H1 (cell line): ENCODE results near the gene UBALD1. TPM values are rescaled to one million over a fixed set of nuclear protein-coding genes. Genes with fewer than 3 reads are reported as not detected.
A peak's percentile ranks its signal among the peaks of the same experiment; 100 is the strongest.
"Not testable (repeated sequence)": the region's sequence is repeated elsewhere in the genome, so short reads cannot be mapped to it uniquely, and the experiment has no call there.

Experiments
- CTCF ChIA-PET: fragments of 300-600 bp; sonication (Branson Sonifier 250); formaldehyde crosslinking; loops from one replicate; lab custom pipeline; 2021; ENCODE audit not compliant: partially characterized antibody; lab: Charles Lee
- POLR2A ChIA-PET: fragments of 300-600 bp; sonication (Branson Sonifier 250); formaldehyde crosslinking; loops from one replicate; lab custom pipeline; 2021; ENCODE audit warnings: inconsistent platforms; ENCODE audit not compliant: partially characterized antibody; lab: Charles Lee
- DNase-seq, 2 experiments: peaks; one replicate each; pipeline versions ENCODE4 v3.0.0 to v3.0.0-alpha.2; 2010 to 2022; ENCODE audit warnings: low spot score in 2 of 2, low read depth in 1 of 2, mixed read lengths in 1 of 2
- FAIRE-seq: peaks from 2 replicates; lab custom pipeline; 2011; peaks lifted over from hg19 to GRCh38; lab: Jason Lieb, UNC
- H2AFZ ChIP-seq: 2 replicates; pipeline ENCODE4 v1.8.1; 2012; ENCODE audit warnings: low read length, inconsistent platforms
- H2AK5ac ChIP-seq: 2 replicates; pipeline ENCODE4 v1.6.1; 2013; ENCODE audit warnings: low read depth, low read length
- H2BK120ac ChIP-seq: replicated peaks from 2 replicates; pipeline ENCODE3; 2013; ENCODE audit warnings: low read depth, low read length, inconsistent platforms
- H2BK12ac ChIP-seq: 2 replicates; pipeline ENCODE4 v1.6.1; 2013; ENCODE audit warnings: low read depth, low read length
- H2BK15ac ChIP-seq: 2 replicates; pipeline ENCODE4 v1.6.1; 2013; ENCODE audit warnings: low read length
- H2BK20ac ChIP-seq: 2 replicates; pipeline ENCODE4 v1.6.1; 2013; ENCODE audit warnings: low read length
- H2BK5ac ChIP-seq: 2 replicates; pipeline ENCODE4 v1.6.1; 2013; ENCODE audit warnings: low read depth, low read length
- H3K14ac ChIP-seq: 2 replicates; pipeline ENCODE4 v1.6.1; 2013; ENCODE audit warnings: inconsistent platforms; ENCODE audit not compliant: insufficient read length
- H3K18ac ChIP-seq: 2 replicates; pipeline ENCODE4 v1.6.1; 2013; ENCODE audit warnings: low read length; ENCODE audit errors: extremely low read depth
- H3K23ac ChIP-seq: 2 replicates; pipeline ENCODE4 v1.6.1; 2013; ENCODE audit warnings: inconsistent platforms; ENCODE audit not compliant: insufficient read length
- H3K23me2 ChIP-seq: 2 replicates; pipeline ENCODE4 v1.6.1; 2013; ENCODE audit warnings: low read depth, low read length
- H3K27ac ChIP-seq: 2 replicates; pipeline ENCODE4 v1.6.1; 2011; ENCODE audit warnings: low read depth, low read length, inconsistent platforms
- H3K27me3 ChIP-seq, 4 experiments: replicated peaks in 1 of 4; 1 replicate in 1 of 4; 2 replicates in 3 of 4; pipeline versions ENCODE4 v1.6.1 to v1.8.1; 2011 to 2013; ENCODE audit warnings: low read length in 3 of 4, mild to moderate bottlenecking in 3 of 4, inconsistent platforms in 2 of 4, mixed read lengths in 2 of 4, moderate library complexity in 1 of 4; ENCODE audit not compliant: control insufficient read depth in 3 of 4, insufficient read depth in 3 of 4; ENCODE audit errors: extremely low read depth in 1 of 4
- H3K36me3 ChIP-seq, 4 experiments: 2 replicates each; pipeline versions ENCODE4 v1.6.1 to v1.8.1; 2011 to 2013; ENCODE audit warnings: mild to moderate bottlenecking in 4 of 4, low read length in 3 of 4, moderate library complexity in 2 of 4, control low read depth in 1 of 4, inconsistent platforms in 1 of 4; ENCODE audit not compliant: insufficient read depth in 4 of 4, control insufficient read depth in 2 of 4
- H3K4ac ChIP-seq: replicated peaks from 2 replicates; pipeline ENCODE3; 2013; ENCODE audit warnings: low read length, low read depth, mixed read lengths, inconsistent platforms; ENCODE audit not compliant: insufficient read length
- H3K4me1 ChIP-seq, 4 experiments: replicated peaks in 1 of 4; 1 replicate in 1 of 4; 2 replicates in 3 of 4; pipeline versions ENCODE4 v1.6.1 to v1.8.1; 2011 to 2013; ENCODE audit warnings: low read length in 3 of 4, inconsistent platforms in 2 of 4, mixed read lengths in 1 of 4; ENCODE audit not compliant: insufficient read depth in 4 of 4, control insufficient read depth in 3 of 4
- H3K4me2 ChIP-seq, 2 experiments: 2 replicates each; pipeline versions ENCODE4 v1.6.1 to v1.8.1; 2011 to 2013; ENCODE audit warnings: low read depth in 2 of 2, low read length in 2 of 2, control low read depth in 1 of 2, inconsistent platforms in 1 of 2, mild to moderate bottlenecking in 1 of 2; ENCODE audit not compliant: insufficient read depth in 1 of 2
- H3K4me3 ChIP-seq, 4 experiments: fragments of 200-600, 300-600 bp in 1 of 4; sonication (generic), shearing (Covaris generic), sonication (Bioruptor Twin) in 1 of 4; 2 replicates each; pipeline versions ENCODE4 v1.5.1 to v1.8.1; 2011 to 2016; ENCODE audit warnings: low read length in 4 of 4, low read depth in 3 of 4, control low read depth in 2 of 4, inconsistent platforms in 2 of 4, mild to moderate bottlenecking in 2 of 4, mixed read lengths in 1 of 4, moderate library complexity in 1 of 4; ENCODE audit not compliant: insufficient read depth in 2 of 4; ENCODE audit errors: extremely low read depth in 1 of 4
- H3K56ac ChIP-seq: replicated peaks from 2 replicates; pipeline ENCODE3; 2013; ENCODE audit warnings: low read depth, mild to moderate bottlenecking, mixed read lengths, low read length, inconsistent platforms; ENCODE audit not compliant: insufficient read length
- H3K79me1 ChIP-seq: 2 replicates; pipeline ENCODE4 v1.6.1; 2013; ENCODE audit warnings: low read depth, low read length, control low read depth
- H3K79me2 ChIP-seq, 2 experiments: 2 replicates each; pipeline versions ENCODE4 v1.6.1 to v1.8.1; 2012 to 2013; ENCODE audit warnings: low read length in 2 of 2, mild to moderate bottlenecking in 2 of 2, inconsistent platforms in 1 of 2; ENCODE audit not compliant: insufficient read depth in 2 of 2, control insufficient read depth in 1 of 2
- H3K9ac ChIP-seq, 4 experiments: replicated peaks in 1 of 4; 1 replicate in 1 of 4; 2 replicates in 3 of 4; pipeline versions ENCODE4 v1.6.1 to v1.8.1; 2011 to 2013; ENCODE audit warnings: low read depth in 3 of 4, low read length in 3 of 4, control low read depth in 2 of 4, mild to moderate bottlenecking in 2 of 4, moderate library complexity in 2 of 4, inconsistent platforms in 1 of 4; ENCODE audit errors: extremely low read depth in 1 of 4
- H3K9me3 ChIP-seq, 2 experiments: 2 replicates each; pipeline versions ENCODE4 v1.6.1 to v1.8.1; 2012 to 2013; ENCODE audit warnings: mild to moderate bottlenecking in 2 of 2, moderate library complexity in 2 of 2, control low read depth in 1 of 2, inconsistent platforms in 1 of 2, low read depth in 1 of 2, low read length in 1 of 2, mixed read lengths in 1 of 2; ENCODE audit not compliant: insufficient read depth in 2 of 2
- H4K20me1 ChIP-seq, 2 experiments: replicated peaks in 1 of 2; 2 replicates each; pipeline versions ENCODE3 to v1.8.1; 2011 to 2013; ENCODE audit warnings: inconsistent platforms in 2 of 2, low read length in 2 of 2, mild to moderate bottlenecking in 1 of 2; ENCODE audit not compliant: insufficient read depth in 2 of 2, control insufficient read depth in 1 of 2
- H4K5ac ChIP-seq: 2 replicates; pipeline ENCODE4 v1.6.1; 2013; ENCODE audit warnings: low read length, low read depth, mixed read lengths, inconsistent platforms; ENCODE audit not compliant: insufficient read length
- H4K8ac ChIP-seq: 2 replicates; pipeline ENCODE4 v1.8.0; 2013; ENCODE audit warnings: mild to moderate bottlenecking, moderate library complexity, low read length, inconsistent platforms; ENCODE audit not compliant: insufficient read depth; ENCODE audit errors: extremely low read depth
- H4K91ac ChIP-seq: replicated peaks from 2 replicates; pipeline ENCODE3; 2013; ENCODE audit warnings: low read length, mixed read lengths, inconsistent platforms; ENCODE audit not compliant: insufficient read length
- CHD2 ChIP-seq: IDR thresholded peaks from 2 replicates; pipeline ENCODE4 v1.6.1; 2012; ENCODE audit warnings: low read length, improper control_type of control experiment
- JUND ChIP-seq: IDR thresholded peaks from 2 replicates; pipeline ENCODE4 v1.6.1; 2011; ENCODE audit warnings: mild to moderate bottlenecking, improper control_type of control experiment, low read length
- NANOG ChIP-seq: IDR thresholded peaks from 2 replicates; pipeline ENCODE4 v1.6.1; 2011; ENCODE audit warnings: low read length, low read depth, mild to moderate bottlenecking, inconsistent platforms; ENCODE audit not compliant: insufficient read depth, poor library complexity, severe bottlenecking
- RAD21 ChIP-seq, 2 experiments: IDR thresholded peaks in 1 of 2; conservative IDR thresholded peaks in 1 of 2; 2 replicates each; pipeline ENCODE4 v1.6.1; 2011; ENCODE audit warnings: low read depth in 2 of 2, low read length in 2 of 2, improper control_type of control experiment in 1 of 2, inconsistent platforms in 1 of 2, mild to moderate bottlenecking in 1 of 2, moderate library complexity in 1 of 2
- SIN3A ChIP-seq, 2 experiments: IDR thresholded peaks in 1 of 2; conservative IDR thresholded peaks in 1 of 2; 2 replicates each; pipeline ENCODE4 v1.6.1; 2011 to 2012; ENCODE audit warnings: low read length in 2 of 2, improper control_type of control experiment in 1 of 2, low read depth in 1 of 2, mild to moderate bottlenecking in 1 of 2
- TEAD4 ChIP-seq: IDR thresholded peaks from 2 replicates; pipeline ENCODE4 v1.6.1; 2012; ENCODE audit warnings: low read depth, low read length, inconsistent platforms, mixed read lengths
- WGBS, 2 experiments: shearing (Covaris generic) in 1 of 2; methylation state at CpG; one replicate each; pipeline versions ENCODE4 v1.1.6 to v1.1.7; 2013 to 2015; ENCODE audit warnings: low lambda C conversion rate in 2 of 2, mixed read lengths in 2 of 2, inconsistent platforms in 1 of 2, low coverage in 1 of 2, missing lambda C conversion rate in 1 of 2; ENCODE audit not compliant: insufficient replicate concordance in 2 of 2, insufficient coverage in 1 of 2, insufficient read length in 1 of 2; ENCODE audit errors: extremely low coverage in 1 of 2, missing lambda C conversion rate in 1 of 2; 5-methylcytosine and 5-hydroxymethylcytosine counted together
- polyA plus RNA-seq, 7 experiments: library from polyadenylated mRNA; depleted of rRNA in 3 of 7; stranded (reverse) in 5 of 7; unstranded in 2 of 7; fragments of >200 nt in 5 of 7; fragments of 200-250 nt in 2 of 7; gene quantifications; 1 replicate in 5 of 7; 2 replicates in 1 of 7; 4 replicates in 1 of 7; pipeline versions ENCODE4 v1.2.1 to v1.2.3, GENCODE V29; 2011 to 2013; ENCODE audit warnings: missing spikeins in 2 of 7, mixed read lengths in 2 of 7
- total RNA-seq: library from RNA; stranded (reverse); fragmentation: NEBNext Ultra II Directional; extraction: Animal tissue kit (Norgen Biotek cat#: 25700); gene quantifications from 2 replicates; pipeline ENCODE4 v1.2.1, GENCODE V29; 2021
- TF ChIP-seq, protein P1 (sequence below), 3 experiments: IDR thresholded peaks; 1 replicate in 2 of 3; 2 replicates in 1 of 3; pipeline versions ENCODE4 v1.5.1 to v1.6.1; 2011; ENCODE audit warnings: low read length in 3 of 3, mild to moderate bottlenecking in 3 of 3, inconsistent platforms in 2 of 3, low read depth in 1 of 3, moderate library complexity in 1 of 3; ENCODE audit not compliant: insufficient read depth in 1 of 3; ENCODE audit errors: control extremely low read depth in 1 of 3

Gene UBALD1
- total and polyA plus RNA-seq, 2 of the 8 experiments (the other 6 are each of a cell fraction or from before 2014, with no cell fraction given), result 28.6 to 62.0 TPM

DNA sequence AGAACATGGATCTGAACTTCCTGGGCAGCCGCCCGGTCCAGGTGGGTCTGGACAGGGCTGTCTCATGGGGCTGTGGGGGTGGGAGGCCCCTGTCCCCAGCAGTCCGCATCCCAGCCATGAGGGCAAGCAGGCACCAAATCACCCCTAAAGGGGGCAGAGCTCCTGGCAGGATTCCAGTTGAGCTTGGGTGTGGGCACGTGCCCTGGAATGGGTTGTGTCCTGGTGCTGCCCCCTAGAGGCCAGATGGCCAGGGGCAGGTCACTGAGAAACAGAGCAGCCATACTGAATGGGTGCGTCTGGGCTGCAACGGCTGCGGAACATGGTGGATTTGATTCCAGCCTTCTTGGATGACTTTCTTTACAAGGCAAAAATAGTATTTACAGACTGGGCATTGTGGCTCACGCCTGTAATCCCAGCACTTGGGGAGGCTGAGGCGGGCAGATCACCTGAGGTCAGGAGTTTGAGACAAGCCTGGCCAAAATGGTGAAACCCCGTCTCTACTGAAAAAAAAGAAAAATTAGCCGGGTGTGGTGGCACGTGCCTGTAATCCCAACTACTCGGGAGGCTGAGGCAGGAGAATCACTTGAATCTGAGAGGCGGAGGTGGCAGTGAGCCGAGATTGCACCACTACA is 35.9 kb upstream of the UBALD1 start:
- not testable (repeated sequence) for H4K8ac ChIP-seq, H3K4me2 ChIP-seq, H3K4ac ChIP-seq, H3K56ac ChIP-seq, H2BK12ac ChIP-seq, H2AFZ ChIP-seq, H2BK5ac ChIP-seq, H2AK5ac ChIP-seq, H3K14ac ChIP-seq, H3K9ac ChIP-seq, H3K27ac ChIP-seq, H4K91ac ChIP-seq, H2BK20ac ChIP-seq, H3K23me2 ChIP-seq, H3K4me1 ChIP-seq, H4K5ac ChIP-seq, H3K9me3 ChIP-seq, H3K18ac ChIP-seq, H2BK15ac ChIP-seq, H2BK120ac ChIP-seq, H3K4me3 ChIP-seq, H3K23ac ChIP-seq, H3K27me3 ChIP-seq
- Histone ChIP-seq H4K20me1 (peaks cover 5 to 15% of the 10 kb centered on the region in 2 experiments), H3K79me1 (peaks cover 16% of the 10 kb centered on the region), H3K36me3 (peaks cover 0 to 14% (median 7%) of the 10 kb centered on the region in 4 experiments; a peak in 7 of 8 replicates), H3K79me2 (peaks cover 0 to 21% of the 10 kb centered on the region in 2 experiments; a peak in 2 of 4 replicates)
- ChIA-PET CTCF (interaction anchor here (0.6 to 2.9 kb wide), 42 partner anchors 8 to 306 kb away, joined by 3 to 49 read pairs (median 4); partner anchors contain the start of genes C16orf96 and MGRN1), POLR2A (interaction anchor here (0.6 to 1.3 kb wide), 9 partner anchors 17 to 143 kb away, joined by 3 to 5 read pairs (median 3); no protein-coding TSS in a partner anchor)
- FAIRE-seq (peak; percentile 82), DNase-seq (peak; percentile 70 to 94)
- WGBS, 2 experiments, result 88% methylated on average over 13 of the region's 15 CpGs; no CpG with 5 or more reads in 1 of the 2 experiments
- TF ChIP-seq RAD21 (IDR thresholded peaks at IDR 0.05 in 1 of 2, conservative IDR thresholded peaks at IDR 0.05 in 1 of 2; ENCODE audit: low read depth in 2 of 2, low read length in 2 of 2) (peak; percentile 67 to 73), CHD2 (0 out of 2 replicates have a peak, but pooled peaks have one; percentile 16), JUND (peak; percentile 7; the same call in 1 of the 2 replicates), SIN3A (conservative IDR thresholded peaks at IDR 0.05 in 1 of 2, IDR thresholded peaks at IDR 0.05 in 1 of 2; ENCODE audit: low read depth in 1 of 2, low read length in 2 of 2) (peak in 1 of 2 experiments; percentile 56; a peak in 1 of 4 replicates), NANOG (peak; percentile 10), TEAD4 (peak; percentile 58; the same call in 1 of the 2 replicates)
- TF ChIP-seq, protein P1, sequence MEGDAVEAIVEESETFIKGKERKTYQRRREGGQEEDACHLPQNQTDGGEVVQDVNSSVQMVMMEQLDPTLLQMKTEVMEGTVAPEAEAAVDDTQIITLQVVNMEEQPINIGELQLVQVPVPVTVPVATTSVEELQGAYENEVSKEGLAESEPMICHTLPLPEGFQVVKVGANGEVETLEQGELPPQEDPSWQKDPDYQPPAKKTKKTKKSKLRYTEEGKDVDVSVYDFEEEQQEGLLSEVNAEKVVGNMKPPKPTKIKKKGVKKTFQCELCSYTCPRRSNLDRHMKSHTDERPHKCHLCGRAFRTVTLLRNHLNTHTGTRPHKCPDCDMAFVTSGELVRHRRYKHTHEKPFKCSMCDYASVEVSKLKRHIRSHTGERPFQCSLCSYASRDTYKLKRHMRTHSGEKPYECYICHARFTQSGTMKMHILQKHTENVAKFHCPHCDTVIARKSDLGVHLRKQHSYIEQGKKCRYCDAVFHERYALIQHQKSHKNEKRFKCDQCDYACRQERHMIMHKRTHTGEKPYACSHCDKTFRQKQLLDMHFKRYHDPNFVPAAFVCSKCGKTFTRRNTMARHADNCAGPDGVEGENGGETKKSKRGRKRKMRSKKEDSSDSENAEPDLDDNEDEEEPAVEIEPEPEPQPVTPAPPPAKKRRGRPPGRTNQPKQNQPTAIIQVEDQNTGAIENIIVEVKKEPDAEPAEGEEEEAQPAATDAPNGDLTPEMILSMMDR (IDR thresholded peaks at IDR 0.05; ENCODE audit: control extremely low read depth in 1 of 3, insufficient read depth in 1 of 3, low read depth in 1 of 3, low read length in 3 of 3), result peak; percentile 98
